Brain microvascular endothelial cell (primary cell): ENCODE data around the gene TNS2.
"Not testable (repeated sequence)": the region's sequence is repeated elsewhere in the genome, so short reads cannot be mapped to it uniquely, and the experiment has no call there.

Source experiments
- DNase-seq: peaks from one replicate; pipeline ENCODE4 v3.0.0-alpha.2; 2020
- H3K27ac ChIP-seq: fragments of 250-450 bp; sonication (Bioruptor Pico); 2 replicates; pipeline ENCODE4 v1.5.1; 2020; ENCODE audit warnings: mild to moderate bottlenecking, moderate library complexity
- H3K27me3 ChIP-seq: fragments of 250-450 bp; sonication (Bioruptor Pico); replicated peaks from 2 replicates; pipeline ENCODE4 v1.5.1; 2020; ENCODE audit warnings: mild to moderate bottlenecking
- H3K36me3 ChIP-seq: fragments of 250-450 bp; sonication (Bioruptor Pico); replicated peaks from 2 replicates; pipeline ENCODE4 v1.5.1; 2020; ENCODE audit warnings: mild to moderate bottlenecking
- H3K4me3 ChIP-seq: 2 replicates; pipeline ENCODE4 v1.5.1; 2011; ENCODE audit warnings: low read depth, mild to moderate bottlenecking, control low read depth, low read length, moderate library complexity
- in situ Hi-C: cut with HindIII; loops from 2 replicates; pipeline ENCODE4 v1.10.0; 2017; ENCODE audit warnings: low sequenced_read_pairs, low pct_ligation_motif_present
- TF ChIP-seq, protein P1 (sequence below): IDR thresholded peaks from 2 replicates; pipeline ENCODE4 v1.5.1; 2011; ENCODE audit warnings: low read depth, mild to moderate bottlenecking, moderate library complexity, low read length, control low read depth, inconsistent platforms; ENCODE audit errors: missing control alignments

Gene TNS2

DNA sequence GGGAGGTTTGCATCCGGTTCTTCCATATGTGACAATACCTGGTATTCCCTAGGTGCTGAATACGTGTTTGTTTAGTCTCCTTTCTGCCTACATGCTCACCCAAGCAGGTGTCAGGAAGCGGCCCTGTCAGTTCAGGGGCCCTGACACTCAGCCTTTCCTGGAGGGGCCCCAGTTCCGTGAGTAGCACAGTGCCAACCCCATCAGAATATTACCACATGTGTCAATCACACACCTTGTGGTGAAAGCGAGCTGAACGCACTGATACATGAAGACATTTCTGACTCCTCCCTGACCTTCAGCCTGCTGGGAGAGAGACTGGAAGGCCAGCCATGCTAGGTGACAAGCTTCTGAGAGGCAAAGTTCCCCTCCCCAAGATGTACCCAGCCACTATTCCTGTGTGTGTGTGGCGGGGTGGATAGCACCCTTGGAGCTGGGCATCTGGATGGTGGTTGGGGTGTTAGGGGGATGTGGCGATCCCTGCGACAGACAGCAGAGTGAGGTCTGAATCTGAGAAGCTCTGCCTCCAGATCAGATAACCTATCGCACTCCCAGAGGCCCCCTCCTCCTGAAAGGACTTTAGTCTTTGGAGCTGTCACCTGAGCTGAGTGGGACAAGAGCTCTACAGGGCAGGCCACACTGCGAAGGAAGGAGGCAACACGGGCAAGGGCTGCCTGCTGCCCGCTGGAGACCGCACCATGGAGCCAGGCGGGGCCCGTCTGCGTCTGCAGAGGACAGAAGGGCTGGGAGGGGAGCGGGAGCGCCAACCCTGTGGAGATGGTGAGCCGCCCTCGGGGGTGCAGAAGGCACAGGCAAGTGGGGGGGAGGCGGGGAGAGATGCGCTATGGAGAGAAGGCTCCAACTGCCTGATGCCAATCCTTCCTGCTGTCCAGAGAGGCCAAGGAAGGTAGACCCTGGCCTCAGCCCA, 53.3 kb downstream of the TNS2 start, which contains the start of gene SOAT2:
TSS of gene SOAT2 (plus strand) at position 604 of the 925 bp plus-strand sequence. CDS start at position 696, 92 bp downstream.
- no peak within 1 kb of the TSS for H3K27ac ChIP-seq
- TF ChIP-seq, protein P1, sequence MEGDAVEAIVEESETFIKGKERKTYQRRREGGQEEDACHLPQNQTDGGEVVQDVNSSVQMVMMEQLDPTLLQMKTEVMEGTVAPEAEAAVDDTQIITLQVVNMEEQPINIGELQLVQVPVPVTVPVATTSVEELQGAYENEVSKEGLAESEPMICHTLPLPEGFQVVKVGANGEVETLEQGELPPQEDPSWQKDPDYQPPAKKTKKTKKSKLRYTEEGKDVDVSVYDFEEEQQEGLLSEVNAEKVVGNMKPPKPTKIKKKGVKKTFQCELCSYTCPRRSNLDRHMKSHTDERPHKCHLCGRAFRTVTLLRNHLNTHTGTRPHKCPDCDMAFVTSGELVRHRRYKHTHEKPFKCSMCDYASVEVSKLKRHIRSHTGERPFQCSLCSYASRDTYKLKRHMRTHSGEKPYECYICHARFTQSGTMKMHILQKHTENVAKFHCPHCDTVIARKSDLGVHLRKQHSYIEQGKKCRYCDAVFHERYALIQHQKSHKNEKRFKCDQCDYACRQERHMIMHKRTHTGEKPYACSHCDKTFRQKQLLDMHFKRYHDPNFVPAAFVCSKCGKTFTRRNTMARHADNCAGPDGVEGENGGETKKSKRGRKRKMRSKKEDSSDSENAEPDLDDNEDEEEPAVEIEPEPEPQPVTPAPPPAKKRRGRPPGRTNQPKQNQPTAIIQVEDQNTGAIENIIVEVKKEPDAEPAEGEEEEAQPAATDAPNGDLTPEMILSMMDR = no peak
- no peak within 1 kb of the TSS for H3K4me3 ChIP-seq
- peaks cover 10% of the 10 kb centered on the region for H3K36me3 ChIP-seq
- in situ Hi-C loops = no loop called here
- DNase-seq = no peak
- H3K27me3 ChIP-seq = no peaks in the 10 kb centered on the region

DNA sequence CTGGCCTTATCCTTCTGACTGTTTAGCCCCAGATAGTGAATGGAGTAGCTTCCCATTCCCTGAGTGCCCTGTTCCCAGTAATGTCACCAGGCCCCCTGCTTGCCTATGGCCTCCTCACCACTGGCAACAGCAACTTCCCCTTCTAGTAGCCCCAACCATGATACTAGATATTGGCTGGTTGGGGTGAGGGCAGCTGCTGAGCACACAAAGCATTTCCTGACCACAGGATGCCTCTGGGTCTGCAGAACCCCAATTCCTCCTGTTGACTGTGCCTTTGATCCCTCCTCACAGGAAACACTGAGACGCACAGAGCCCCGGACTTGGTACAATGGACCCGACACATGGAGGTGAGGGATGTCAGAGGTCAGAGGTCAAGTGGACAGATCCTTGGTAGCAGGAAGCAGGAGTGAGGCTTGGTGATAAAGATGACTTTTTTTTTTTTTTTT, 54.0 kb downstream of the TNS2 start:
- H3K27ac ChIP-seq = no peak overlapping the region
- no peak overlapping the region for H3K4me3 ChIP-seq
- no peak for DNase-seq
- TF ChIP-seq, protein P1 = no peak
- peaks cover 10% of the 10 kb centered on the region for H3K36me3 ChIP-seq
- in situ Hi-C loops = no loop called here
- H3K27me3 ChIP-seq = no peaks in the 10 kb centered on the region

DNA sequence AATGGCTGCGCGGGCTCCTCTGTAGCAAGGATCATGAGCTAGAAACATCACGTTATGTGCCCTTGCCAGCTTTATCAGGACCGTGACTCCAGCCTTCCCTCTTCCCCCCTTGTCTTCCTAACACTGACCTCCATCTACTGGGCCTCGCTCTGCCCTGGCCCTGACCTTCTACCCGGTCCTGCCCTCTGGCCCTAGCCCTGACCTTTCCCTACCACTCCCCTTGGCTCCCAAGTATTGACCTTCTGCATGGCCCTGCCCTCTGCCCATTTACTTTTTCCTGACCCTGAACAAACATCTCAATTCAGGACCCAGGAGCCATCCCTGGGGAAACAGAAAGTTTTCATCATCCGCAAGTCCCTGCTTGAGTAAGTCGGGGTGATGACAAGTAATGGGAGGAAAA, 55.4 kb downstream of the TNS2 start:
- H3K4me3 ChIP-seq = no peak overlapping the region
- TF ChIP-seq, protein P1 = no peak
- no peaks in the 10 kb centered on the region for H3K27me3 ChIP-seq
- peaks cover 10% of the 10 kb centered on the region for H3K36me3 ChIP-seq
- in situ Hi-C loops = no loop called here
- no peak overlapping the region for H3K27ac ChIP-seq
- no peak for DNase-seq

DNA sequence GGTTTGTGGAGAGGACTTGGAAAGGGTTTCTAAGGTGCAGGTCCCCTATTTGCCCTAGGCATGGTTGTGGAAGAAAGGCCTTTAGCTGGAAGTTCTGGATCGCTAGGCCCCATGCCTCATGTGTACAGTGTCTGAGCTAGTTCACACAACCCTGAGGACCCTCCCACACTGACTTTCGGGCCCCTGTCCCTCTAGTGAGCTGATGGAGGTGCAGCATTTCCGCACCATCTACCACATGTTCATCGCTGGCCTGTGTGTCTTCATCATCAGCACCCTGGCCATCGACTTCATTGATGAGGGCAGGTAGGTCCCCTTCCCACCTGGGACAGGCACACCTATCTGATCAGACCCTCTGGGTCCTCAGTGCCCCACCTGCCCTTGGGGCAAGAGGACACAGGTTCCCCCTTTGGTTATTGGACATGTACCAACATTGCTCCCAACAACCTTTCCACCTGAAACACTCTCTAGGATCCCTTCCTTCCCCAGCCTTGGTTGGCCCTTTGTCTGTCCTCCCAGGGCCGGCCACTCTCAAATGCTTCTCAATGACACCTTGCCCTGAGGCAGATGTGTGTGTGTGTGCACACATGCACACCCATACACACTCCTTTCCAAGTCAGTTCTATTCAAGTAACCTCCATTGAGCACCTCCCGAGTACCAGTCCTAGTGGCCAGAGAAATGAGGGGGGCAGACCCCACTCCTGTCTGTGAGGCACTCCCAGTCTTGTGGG, 56.0 kb downstream of the TNS2 start:
- H3K27ac ChIP-seq = no peak overlapping the region
- no peak overlapping the region for H3K4me3 ChIP-seq
- in situ Hi-C loops = no loop called here
- DNase-seq = no peak
- TF ChIP-seq, protein P1 = no peak
- H3K36me3 ChIP-seq = peaks cover 10% of the 10 kb centered on the region
- H3K27me3 ChIP-seq = no peaks in the 10 kb centered on the region

DNA sequence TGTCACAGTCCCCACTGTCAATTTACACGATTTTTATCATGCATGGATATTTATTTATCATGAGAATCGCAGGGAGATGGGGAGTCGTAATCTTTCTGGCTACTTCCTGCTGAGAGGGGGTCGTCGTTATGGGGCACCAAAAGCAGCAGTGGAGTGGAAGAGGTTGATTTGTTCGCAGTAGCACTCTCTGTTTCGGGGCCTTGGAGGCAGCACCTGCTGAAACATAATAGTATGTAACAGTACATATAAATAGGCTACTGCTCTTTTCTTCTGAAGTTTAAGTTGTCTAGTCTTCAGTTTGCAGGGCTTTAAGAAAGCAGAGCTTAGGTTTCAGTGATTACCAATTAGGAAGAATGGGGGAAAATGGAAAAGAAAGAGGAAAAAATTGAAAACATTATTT, 57.3 kb downstream of the TNS2 start:
- in situ Hi-C loops = no loop called here
- no peak overlapping the region for H3K4me3 ChIP-seq
- peaks cover 3% of the 10 kb centered on the region for H3K36me3 ChIP-seq
- H3K27ac ChIP-seq = no peak overlapping the region
- no peak for DNase-seq
- TF ChIP-seq, protein P1 = no peak
- H3K27me3 ChIP-seq = no peaks in the 10 kb centered on the region

DNA sequence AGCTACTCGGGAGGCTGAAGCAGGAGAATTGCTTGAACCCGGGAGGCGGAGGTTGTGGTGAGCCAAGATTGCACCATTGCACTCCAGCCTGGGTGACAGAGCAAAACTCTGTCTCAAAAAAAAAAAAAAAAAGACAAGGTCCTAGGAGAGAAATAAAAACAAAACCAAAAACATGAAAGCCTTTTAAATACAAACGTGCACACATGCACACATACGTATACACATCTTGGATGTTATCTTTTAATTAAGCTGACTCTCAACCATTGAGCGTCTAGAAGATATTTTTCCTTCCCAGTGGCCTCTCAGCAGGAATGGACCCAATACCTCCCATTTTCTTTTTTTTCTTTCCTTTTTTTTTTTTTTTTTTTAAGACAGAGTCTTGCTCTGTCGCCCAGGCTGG, 62.6 kb downstream of the TNS2 start:
- H3K4me3 ChIP-seq, DNase-seq, in situ Hi-C loops, H3K27ac ChIP-seq, H3K27me3 ChIP-seq, H3K36me3 ChIP-seq: not testable (repeated sequence)
